Measurements from ENCODE around the gene BIRC6.
"Not testable (repeated sequence)": the region's sequence is repeated elsewhere in the genome, so short reads cannot be mapped to it uniquely, and the experiment has no call there.

BIRC6 gene

GRCh38 chr2:32366595-32366994 lies 9.8 kb downstream of the BIRC6 start:
- no peak for TF ChIP-seq CTCF (IDR thresholded peaks at IDR 0.05; ENCODE audit: insufficient read depth, low read length, poor library complexity, severe bottlenecking)
- TF ChIP-seq EZH2phosphoT487 (conservative IDR thresholded peaks at IDR 0.05; ENCODE audit: low read length) = no peak
- H3K4me3 ChIP-seq (ENCODE audit: insufficient read depth, low read length, poor library complexity, severe bottlenecking) = no peak overlapping the region
- peaks cover 38% of the 10 kb centered on the region for H4K20me1 ChIP-seq (ENCODE audit: low read depth, low read length)
- H3K9me3 ChIP-seq (ENCODE audit: insufficient read depth, low read length) = no peaks in the 10 kb centered on the region
- H3K36me3 ChIP-seq (ENCODE audit: low read length) = 0 out of 2 replicates have a peak, but pooled peaks cover 3% of the 10 kb centered on the region
- no peak overlapping the region for H3K4me2 ChIP-seq (ENCODE audit: low read depth, low read length, poor library complexity, severe bottlenecking)
- H3K9me2 ChIP-seq (replicated peaks; ENCODE audit: insufficient read depth, low read length) = no peaks in the 10 kb centered on the region
- H3K27me3 ChIP-seq (ENCODE audit: low read length) = no peaks in the 10 kb centered on the region
- H3K79me2 ChIP-seq (ENCODE audit: insufficient read depth, low read length) = peaks cover 99% of the 10 kb centered on the region
- no peak overlapping the region for H3K27ac ChIP-seq (ENCODE audit: low read depth, low read length)
- no peak overlapping the region for H3K9ac ChIP-seq (ENCODE audit: low read length)
- no peak overlapping the region for H2AFZ ChIP-seq (ENCODE audit: low read depth, low read length, severe bottlenecking)
- H3F3A ChIP-seq (ENCODE audit: insufficient read depth) = peaks cover 10% of the 10 kb centered on the region

- Histone ChIP-seq H3K9me3 (ENCODE audit: insufficient read depth, low read length) (no peaks in the 10 kb centered on the region), H2AFZ (ENCODE audit: low read depth, low read length, severe bottlenecking) (no peak overlapping the region)
- no peak for TF ChIP-seq EZH2phosphoT487 (conservative IDR thresholded peaks at IDR 0.05; ENCODE audit: low read length)
- no peak for TF ChIP-seq CTCF (IDR thresholded peaks at IDR 0.05; ENCODE audit: insufficient read depth, low read length, poor library complexity, severe bottlenecking)
Observed at GRCh38 chr2:32369222-32369621, 12.4 kb downstream of the BIRC6 start.

GRCh38 chr2:32370942-32371341 lies 14.1 kb downstream of the BIRC6 start:
- H3K27me3 ChIP-seq (ENCODE audit: low read length); H3K36me3 ChIP-seq (ENCODE audit: low read length); H3K27ac ChIP-seq (ENCODE audit: low read depth, low read length); H3K4me3 ChIP-seq (ENCODE audit: insufficient read depth, low read length, poor library complexity, severe bottlenecking); H3K4me2 ChIP-seq (ENCODE audit: low read depth, low read length, poor library complexity, severe bottlenecking); H2AFZ ChIP-seq (ENCODE audit: low read depth, low read length, severe bottlenecking); H3K9me2 ChIP-seq (replicated peaks; ENCODE audit: insufficient read depth, low read length); H3K9me3 ChIP-seq (ENCODE audit: insufficient read depth, low read length); H3K9ac ChIP-seq (ENCODE audit: low read length); H3F3A ChIP-seq (ENCODE audit: insufficient read depth): not testable (repeated sequence)
- Histone ChIP-seq H4K20me1 (ENCODE audit: low read depth, low read length) (peaks cover 43% of the 10 kb centered on the region), H3K79me2 (ENCODE audit: insufficient read depth, low read length) (peaks cover 99% of the 10 kb centered on the region)

More at GRCh38 chr2:32369222-32369621, 12.4 kb downstream of the BIRC6 start:
- no peaks in the 10 kb centered on the region; the same call in 1 of the 2 replicates for H3K36me3 ChIP-seq (ENCODE audit: low read length)
- no peaks in the 10 kb centered on the region for H3K9me2 ChIP-seq (replicated peaks; ENCODE audit: insufficient read depth, low read length)
- H3K27ac ChIP-seq (ENCODE audit: low read depth, low read length) = no peak overlapping the region
- H3K4me3 ChIP-seq (ENCODE audit: insufficient read depth, low read length, poor library complexity, severe bottlenecking) = no peak overlapping the region
- no peak overlapping the region for H3K9ac ChIP-seq (ENCODE audit: low read length)
- no peaks in the 10 kb centered on the region for H3K27me3 ChIP-seq (ENCODE audit: low read length)
- H3K79me2 ChIP-seq (ENCODE audit: insufficient read depth, low read length) = peaks cover 99% of the 10 kb centered on the region
- no peak overlapping the region for H3K4me2 ChIP-seq (ENCODE audit: low read depth, low read length, poor library complexity, severe bottlenecking)
- H4K20me1 ChIP-seq (ENCODE audit: low read depth, low read length) = peaks cover 44% of the 10 kb centered on the region
- H3F3A ChIP-seq (ENCODE audit: insufficient read depth) = peaks cover 15% of the 10 kb centered on the region

GRCh38 chr2:32372519-32373182 lies 15.8 kb downstream of the BIRC6 start:
- Histone ChIP-seq H3K4me3 (ENCODE audit: insufficient read depth, low read length, poor library complexity, severe bottlenecking) (no peak overlapping the region), H3K9me2 (replicated peaks; ENCODE audit: insufficient read depth, low read length) (no peaks in the 10 kb centered on the region), H3K9me3 (ENCODE audit: insufficient read depth, low read length) (no peaks in the 10 kb centered on the region), H4K20me1 (ENCODE audit: low read depth, low read length) (peaks cover 55% of the 10 kb centered on the region), H3K36me3 (ENCODE audit: low read length) (no peaks in the 10 kb centered on the region; the same call in 1 of the 2 replicates), H3K9ac (ENCODE audit: low read length) (no peak overlapping the region), H3F3A (ENCODE audit: insufficient read depth) (peaks cover 10% of the 10 kb centered on the region), H3K79me2 (ENCODE audit: insufficient read depth, low read length) (peaks cover 99% of the 10 kb centered on the region), H3K4me2 (ENCODE audit: low read depth, low read length, poor library complexity, severe bottlenecking) (no peak overlapping the region), H3K27me3 (ENCODE audit: low read length) (no peaks in the 10 kb centered on the region), H3K27ac (ENCODE audit: low read depth, low read length) (no peak overlapping the region), H2AFZ (ENCODE audit: low read depth, low read length, severe bottlenecking) (no peak overlapping the region)
- TF ChIP-seq CTCF (IDR thresholded peaks at IDR 0.05; ENCODE audit: insufficient read depth, low read length, poor library complexity, severe bottlenecking) (no peak), EZH2phosphoT487 (conservative IDR thresholded peaks at IDR 0.05; ENCODE audit: low read length) (no peak)
